Thoracic aorta (tissue), 2 donors: ENCODE results near the gene DDX1. TPM values are rescaled to one million over a fixed set of nuclear protein-coding genes. Genes with fewer than 3 reads are reported as not detected.

Source experiments
- ATAC-seq: fragments of 150-250 bp; one replicate; pipeline ENCODE4 v1.8.0; 2017; ENCODE audit warnings: low read depth; ENCODE audit not compliant: insufficient number of reproducible peaks, low FRiP score
- DNase-seq: peaks from one replicate; pipeline ENCODE4 v3.0.0-alpha.2; 2020; ENCODE audit warnings: low spot score
- H3K27ac ChIP-seq, 2 donors: fragments of 200-600 bp; sonication (generic); 1 replicate in 1 of 2; 2 replicates in 1 of 2; pipeline ENCODE4 v1.5.1; 2016; ENCODE audit warnings: mild to moderate bottlenecking in 2 of 2, moderate library complexity in 2 of 2
- H3K27me3 ChIP-seq: fragments of 200-600 bp; sonication (generic); replicated peaks from 2 replicates; pipeline ENCODE4 v1.6.0; 2016; ENCODE audit warnings: mild to moderate bottlenecking; ENCODE audit not compliant: insufficient read depth
- H3K36me3 ChIP-seq: fragments of 200-600 bp; sonication (generic); one replicate; pipeline ENCODE4 v1.5.1; 2016
- H3K4me1 ChIP-seq, 2 donors: fragments of 200-600 bp; sonication (generic); 1 replicate in 1 of 2; 2 replicates in 1 of 2; pipeline versions ENCODE4 v1.5.1 to v1.6.0; 2016; ENCODE audit warnings: low read depth in 2 of 2, mild to moderate bottlenecking in 1 of 2; ENCODE audit not compliant: control insufficient read depth in 1 of 2
- H3K4me3 ChIP-seq: fragments of 200-600 bp; sonication (generic); 2 replicates; pipeline ENCODE4 v1.5.1; 2016; ENCODE audit warnings: mild to moderate bottlenecking
- H3K9me3 ChIP-seq: fragments of 200-600 bp; sonication (generic); 2 replicates; pipeline ENCODE4 v1.5.1; 2016
- total RNA-seq, 2 donors: library from RNA; depleted of rRNA; stranded (reverse); fragments of >200 nt; gene quantifications; one replicate each; pipeline versions ENCODE4 v1.1.0 to v1.2.3, GENCODE V29; 2016
- TF ChIP-seq, protein P1 (sequence below): fragments of 200-600 bp; sonication (generic); IDR thresholded peaks from one replicate; pipeline ENCODE4 v1.5.1; 2019; ENCODE audit warnings: antibody characterized with exemption

DDX1 gene
- total RNA-seq, 2 donors from 2014 or later, result 58.3 to 61.3 TPM

- H3K27ac ChIP-seq, result no peak overlapping the region
- H3K4me3 ChIP-seq, result no peak overlapping the region
- ATAC-seq, result no peak
- TF ChIP-seq, protein P1, sequence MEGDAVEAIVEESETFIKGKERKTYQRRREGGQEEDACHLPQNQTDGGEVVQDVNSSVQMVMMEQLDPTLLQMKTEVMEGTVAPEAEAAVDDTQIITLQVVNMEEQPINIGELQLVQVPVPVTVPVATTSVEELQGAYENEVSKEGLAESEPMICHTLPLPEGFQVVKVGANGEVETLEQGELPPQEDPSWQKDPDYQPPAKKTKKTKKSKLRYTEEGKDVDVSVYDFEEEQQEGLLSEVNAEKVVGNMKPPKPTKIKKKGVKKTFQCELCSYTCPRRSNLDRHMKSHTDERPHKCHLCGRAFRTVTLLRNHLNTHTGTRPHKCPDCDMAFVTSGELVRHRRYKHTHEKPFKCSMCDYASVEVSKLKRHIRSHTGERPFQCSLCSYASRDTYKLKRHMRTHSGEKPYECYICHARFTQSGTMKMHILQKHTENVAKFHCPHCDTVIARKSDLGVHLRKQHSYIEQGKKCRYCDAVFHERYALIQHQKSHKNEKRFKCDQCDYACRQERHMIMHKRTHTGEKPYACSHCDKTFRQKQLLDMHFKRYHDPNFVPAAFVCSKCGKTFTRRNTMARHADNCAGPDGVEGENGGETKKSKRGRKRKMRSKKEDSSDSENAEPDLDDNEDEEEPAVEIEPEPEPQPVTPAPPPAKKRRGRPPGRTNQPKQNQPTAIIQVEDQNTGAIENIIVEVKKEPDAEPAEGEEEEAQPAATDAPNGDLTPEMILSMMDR, result no peak
- no peaks in the 10 kb centered on the region for H3K4me1 ChIP-seq
- peaks cover 26% of the 10 kb centered on the region for H3K36me3 ChIP-seq
- H3K27me3 ChIP-seq, result no peaks in the 10 kb centered on the region
- no peak for DNase-seq
- no peaks in the 10 kb centered on the region for H3K9me3 ChIP-seq
Measured at GRCh38 chr2:15617778-15618448, 26.2 kb downstream of the DDX1 start.

DNA sequence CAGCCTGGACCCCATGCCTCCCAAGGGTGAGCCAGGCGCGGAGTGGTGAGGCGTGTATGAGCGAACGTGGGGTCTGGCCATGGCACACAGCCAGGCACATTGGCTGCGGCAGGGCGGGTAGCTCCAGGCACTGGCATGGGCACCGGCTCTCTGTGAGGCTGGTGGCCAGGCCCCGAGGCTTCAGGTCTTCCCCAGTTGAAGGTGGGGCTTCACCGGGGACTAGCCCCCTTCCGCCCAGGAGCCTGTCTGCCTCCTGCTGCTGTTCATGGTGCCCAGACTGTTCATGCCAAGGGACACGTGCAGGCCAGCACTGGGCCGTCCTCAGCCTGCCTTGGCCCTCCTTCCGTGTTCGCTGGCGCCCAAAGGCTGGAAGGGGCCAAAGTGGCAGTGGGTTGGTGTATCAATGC lies 26.8 kb downstream of the DDX1 start:
- no peaks in the 10 kb centered on the region for H3K27me3 ChIP-seq
- no peaks in the 10 kb centered on the region for H3K4me1 ChIP-seq
- DNase-seq (no peak), ATAC-seq (no peak)
- H3K27ac ChIP-seq, result no peak overlapping the region
- no peaks in the 10 kb centered on the region for H3K9me3 ChIP-seq
- peaks cover 29% of the 10 kb centered on the region for H3K36me3 ChIP-seq
- TF ChIP-seq, protein P1, result no peak
- H3K4me3 ChIP-seq, result no peak overlapping the region

DNA sequence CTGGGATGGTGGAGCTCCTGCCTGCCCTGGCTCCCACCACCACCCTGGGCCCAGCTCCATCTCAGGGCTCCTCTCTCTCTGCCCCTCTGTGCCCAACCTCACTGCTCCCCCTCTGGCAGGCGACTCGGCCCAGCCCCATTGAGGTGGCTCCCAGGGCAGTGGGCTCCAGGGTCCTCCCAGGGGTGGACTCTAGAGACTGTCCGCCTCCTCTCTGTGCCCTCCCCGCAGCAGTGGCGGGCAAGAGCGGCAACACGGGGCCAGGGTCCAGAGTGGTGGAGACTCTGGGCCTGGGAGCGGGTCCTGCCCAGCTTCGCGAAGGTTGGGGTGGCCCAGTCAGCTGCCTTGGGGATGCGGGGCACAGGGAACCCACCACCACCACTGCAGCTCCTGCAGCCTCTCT lies 27.4 kb downstream of the DDX1 start:
- no peaks in the 10 kb centered on the region for H3K9me3 ChIP-seq
- H3K4me3 ChIP-seq, result no peak overlapping the region
- H3K36me3 ChIP-seq, result peaks cover 34% of the 10 kb centered on the region
- H3K27me3 ChIP-seq, result no peaks in the 10 kb centered on the region
- no peak overlapping the region for H3K27ac ChIP-seq
- TF ChIP-seq, protein P1, result no peak
- ATAC-seq (no peak), DNase-seq (no peak)
- H3K4me1 ChIP-seq, result no peaks in the 10 kb centered on the region

GRCh38 chr2:15619510-15619909 lies 27.8 kb downstream of the DDX1 start:
- TF ChIP-seq, protein P1, result no peak

DNA sequence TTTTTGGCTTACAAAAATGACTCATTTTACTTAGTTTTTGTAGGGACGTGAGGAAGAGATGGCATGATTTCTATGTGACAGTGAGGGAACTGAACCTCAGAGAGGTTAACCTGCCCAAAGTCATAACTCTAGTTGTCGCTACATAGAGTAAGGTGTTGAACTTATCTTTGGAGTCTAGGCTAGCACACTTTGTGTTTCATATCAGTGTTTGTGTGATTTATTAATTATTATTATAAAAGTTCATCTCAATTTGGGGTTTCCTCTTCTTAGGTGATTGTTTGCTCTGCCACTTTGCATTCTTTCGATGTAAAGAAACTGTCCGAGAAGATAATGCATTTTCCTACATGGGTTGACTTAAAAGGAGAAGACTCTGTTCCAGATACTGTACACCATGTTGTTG lies 28.3 kb downstream of the DDX1 start:
- Histone ChIP-seq H3K36me3 (peaks cover 43% of the 10 kb centered on the region), H3K9me3 (no peaks in the 10 kb centered on the region)
- no peak for ATAC-seq

More at GRCh38 chr2:15619510-15619909, 27.8 kb downstream of the DDX1 start:
- no peak for DNase-seq
- no peaks in the 10 kb centered on the region for H3K4me1 ChIP-seq
- H3K9me3 ChIP-seq, result no peaks in the 10 kb centered on the region
- no peak overlapping the region for H3K27ac ChIP-seq
- no peaks in the 10 kb centered on the region for H3K27me3 ChIP-seq
- peaks cover 38% of the 10 kb centered on the region for H3K36me3 ChIP-seq
- H3K4me3 ChIP-seq, result no peak overlapping the region
- no peak for ATAC-seq

More for the DNA sequence above, 28.3 kb downstream of the DDX1 start:
- Histone ChIP-seq H3K27me3 (no peaks in the 10 kb centered on the region), H3K4me3 (no peak overlapping the region), H3K27ac (no peak overlapping the region), H3K4me1 (no peaks in the 10 kb centered on the region)
- no peak for DNase-seq
- TF ChIP-seq, protein P1, result no peak
